ENCODE data around the gene NAA80. TPM values are rescaled to one million over a fixed set of nuclear protein-coding genes. Genes with fewer than 3 reads are reported as not detected.
A peak's percentile ranks its signal among the peaks of the same experiment; 100 is the strongest.

The NAA80 gene
- total and polyA plus RNA-seq, 12 donors = 5.2 to 19.8 (median 11.0) TPM

- no peak for TF ChIP-seq CTCF (IDR thresholded peaks at IDR 0.05)
- no peak for TF ChIP-seq POLR2A (IDR thresholded peaks at IDR 0.05)
- Histone ChIP-seq H3K4me3 (no peak overlapping the region), H3K36me3 (replicated peaks in 1 of 2) (peaks cover 0 to 33% of the 10 kb centered on the region in 2 donors), H3K27me3 (peaks cover 4% of the 10 kb centered on the region), H3K4me1 (replicated peaks in 1 of 2) (peaks cover 23 to 40% of the 10 kb centered on the region in 2 donors), H3K9me3 (replicated peaks in 1 of 3) (no peaks in the 10 kb centered on the region), H3K27ac (no peak overlapping the region)
- WGBS, 4 donors = 48 to 67% (median 54%) methylated on average over 30 to 65 of the region's 65 CpGs
- DNase-seq = peak in 1 of 7 donors; percentile 34
- intact Hi-C loops (cut with DNase I) = loop anchor here in 1 of 2 donors (5.0 to 10.0 kb wide), 2 partner anchors 83 to 151 kb away; partner anchors contain the start of gene GNAT1
These were observed 23.8 kb downstream of the NAA80 start for GRCh38 chr3:50275141-50275995.

- peak overlapping the region in 3 of 5 donors; percentile 47 to 58 (median 47) for H3K27ac ChIP-seq
- no peak overlapping the region for H3K4me3 ChIP-seq
- TF ChIP-seq POLR2A (IDR thresholded peaks at IDR 0.05) = no peak
- TF ChIP-seq CTCF (IDR thresholded peaks at IDR 0.05) = peak; percentile 62 to 81 (median 74)
- H3K9me3 ChIP-seq (replicated peaks in 1 of 3) = no peaks in the 10 kb centered on the region
- 26 to 29% (median 26%) methylated on average over 12 to 26 of the region's 26 CpGs for WGBS, 4 donors
- peak in 6 of 7 donors; percentile 72 to 89 (median 84) for DNase-seq
- H3K4me1 ChIP-seq (replicated peaks in 1 of 2) = peaks cover 31 to 40% of the 10 kb centered on the region in 2 donors
- peaks cover 0 to 33% of the 10 kb centered on the region in 2 donors for H3K36me3 ChIP-seq (replicated peaks in 1 of 2)
- H3K27me3 ChIP-seq = peaks cover 4% of the 10 kb centered on the region
- intact Hi-C loops (cut with DNase I) = loop anchor here (5.0 to 10.0 kb wide), 5 partner anchors 42 to 150 kb away; partner anchors contain the start of genes GNAT1 (in 1 of the 2) and HYAL2 (in 1 of the 2)
These were observed 24.7 kb downstream of the NAA80 start for GRCh38 chr3:50274371-50275104.

- Histone ChIP-seq H3K4me3 (no peak overlapping the region), H3K4me1 (replicated peaks in 1 of 2) (peaks cover 39 to 43% of the 10 kb centered on the region in 2 donors), H3K27ac (peak overlapping the region in 2 of 5 donors; percentile 47), H3K27me3 (peaks cover 4% of the 10 kb centered on the region), H3K36me3 (replicated peaks in 1 of 2) (peaks cover 0 to 33% of the 10 kb centered on the region in 2 donors), H3K9me3 (replicated peaks in 1 of 3) (no peaks in the 10 kb centered on the region)
- no peak for TF ChIP-seq CTCF (IDR thresholded peaks at IDR 0.05)
- no peak for TF ChIP-seq POLR2A (IDR thresholded peaks at IDR 0.05)
- 31 to 77% (median 52%) methylated on average over 5 to 31 of the region's 31 CpGs for WGBS, 4 donors
- intact Hi-C loops (cut with DNase I) = loop anchor here (5.0 to 10.0 kb wide), 4 partner anchors 41 to 149 kb away; partner anchors contain the start of gene HYAL2 (in 1 of the 2)
- no peak for DNase-seq
These were observed 25.5 kb downstream of the NAA80 start for GRCh38 chr3:50273689-50274065.

Measured in adrenal gland (tissue), 12 donors.